GM19328 (cell line): ENCODE data around the gene H2AZ2.
"Not testable (repeated sequence)": the region's sequence is repeated elsewhere in the genome, so short reads cannot be mapped to it uniquely, and the experiment has no call there.

Experiments
- ATAC-seq: cut with Tn5 transposase; IDR thresholded peaks from one replicate; pipeline ENCODE4 v1.9.1; 2021; ENCODE audit warnings: mild to moderate bottlenecking, moderate library complexity; ENCODE audit not compliant: unreplicated experiment

The H2AZ2 gene

GRCh38 chr7:44787762-44788161 lies 60.1 kb downstream of the H2AZ2 start:
- ATAC-seq, result no peak

- ATAC-seq, result no peak
Measured at GRCh38 chr7:44787041-44787440, 60.8 kb downstream of the H2AZ2 start.

- not testable (repeated sequence) for ATAC-seq
Measured at GRCh38 chr7:44785218-44785617, 62.7 kb downstream of the H2AZ2 start.

- no peak for ATAC-seq
Measured at GRCh38 chr7:44784364-44784763, 63.5 kb downstream of the H2AZ2 start.

GRCh38 chr7:44783407-44783806 lies 64.5 kb downstream of the H2AZ2 start:
- no peak for ATAC-seq

GRCh38 chr7:44782460-44782859 lies 65.4 kb downstream of the H2AZ2 start:
- ATAC-seq, result no peak
